Activated effector memory CD4-positive, alpha-beta T cell treated with anti-CD3 and anti-CD28 coated beads, Interleukin-2, amount 50 U/mL, for 16 hours (primary cell): ENCODE results near the gene THUMPD3.

Source experiments
- DNase-seq: peaks from one replicate; pipeline ENCODE4 v3.0.0-alpha.2; 2020

The THUMPD3 gene

GRCh38 chr3:9361691-9362388, 1.0 kb upstream of the THUMPD3 start:
- no peak for DNase-seq

GRCh38 chr3:9369508-9369907, 6.7 kb downstream of the THUMPD3 start:
- no peak for DNase-seq

GRCh38 chr3:9373465-9373864, 10.6 kb downstream of the THUMPD3 start:
- DNase-seq, result no peak

- DNase-seq, result no peak
These were observed 15.1 kb downstream of the THUMPD3 start for GRCh38 chr3:9377981-9378380.

GRCh38 chr3:9379327-9379726, 16.5 kb downstream of the THUMPD3 start:
- DNase-seq, result no peak

- DNase-seq, result no peak
These were observed 17.2 kb downstream of the THUMPD3 start for GRCh38 chr3:9380014-9380413.

- no peak for DNase-seq
These were observed 21.4 kb downstream of the THUMPD3 start for GRCh38 chr3:9384141-9384828.

- DNase-seq, result no peak
These were observed 22.6 kb downstream of the THUMPD3 start for GRCh38 chr3:9385187-9386077.

- DNase-seq, result no peak
These were observed 23.2 kb downstream of the THUMPD3 start for GRCh38 chr3:9386078-9386459.

- no peak for DNase-seq
These were observed 23.9 kb downstream of the THUMPD3 start for GRCh38 chr3:9386501-9387321.

- DNase-seq, result no peak
These were observed 24.4 kb downstream of the THUMPD3 start for GRCh38 chr3:9387322-9387655.

- DNase-seq, result no peak
These were observed 25.3 kb downstream of the THUMPD3 start for GRCh38 chr3:9388142-9388541.

GRCh38 chr3:9388562-9389272, 25.9 kb downstream of the THUMPD3 start:
- DNase-seq, result no peak

- no peak for DNase-seq
These were observed 27.5 kb downstream of the THUMPD3 start for GRCh38 chr3:9390265-9390888.

GRCh38 chr3:9392041-9392440, 29.2 kb downstream of the THUMPD3 start:
- no peak for DNase-seq

GRCh38 chr3:9395570-9396300, 32.9 kb downstream of the THUMPD3 start:
- DNase-seq, result no peak

- peak; percentile 92 for DNase-seq
These were observed 33.4 kb downstream of the THUMPD3 start for GRCh38 chr3:9396301-9396631.

GRCh38 chr3:9396632-9397331, 33.9 kb downstream of the THUMPD3 start:
- peak; percentile 100 for DNase-seq

GRCh38 chr3:9397332-9397905, 34.6 kb downstream of the THUMPD3 start, which contains the start of gene SETD5:
SETD5 (plus strand) TSS chr3:9397615; CDS start chr3:9428939, 31,324 bp downstream.
- DNase-seq, result peak; percentile 100
